GM06990 (cell line): ENCODE measurements around the gene LYPD6B.

Experiments used
- DNase-seq: peaks from one replicate; pipeline ENCODE4 v3.0.0-alpha.2; 2011; ENCODE audit not compliant: insufficient read length; ENCODE audit errors: extremely low read depth
- H3K27me3 ChIP-seq: replicated peaks from 2 replicates; pipeline ENCODE4 v1.6.0; 2011; ENCODE audit warnings: low read length; ENCODE audit not compliant: control insufficient read depth, insufficient read depth
- H3K36me3 ChIP-seq: 2 replicates; pipeline ENCODE4 v1.5.1; 2011; ENCODE audit warnings: low read length; ENCODE audit not compliant: control insufficient read depth, insufficient read depth
- H3K4me3 ChIP-seq: replicated peaks from 2 replicates; pipeline ENCODE4 v1.5.1; 2011; ENCODE audit warnings: low read depth, mild to moderate bottlenecking, control low read depth, low read length
- CTCF ChIP-seq: IDR thresholded peaks from 2 replicates; pipeline ENCODE4 v1.5.1; 2011; ENCODE audit warnings: low read length, control low read depth, mild to moderate bottlenecking, inconsistent platforms; ENCODE audit not compliant: insufficient read depth, poor library complexity, severe bottlenecking

LYPD6B gene

GRCh38 chr2:149044500-149044899, 6.0 kb downstream of the LYPD6B start:
- H3K4me3 ChIP-seq = no peak overlapping the region
- DNase-seq = no peak
- no peaks in the 10 kb centered on the region for H3K36me3 ChIP-seq
- TF ChIP-seq CTCF = no peak
- H3K27me3 ChIP-seq = no peaks in the 10 kb centered on the region

GRCh38 chr2:149047118-149047517, 8.6 kb downstream of the LYPD6B start:
- DNase-seq = no peak

GRCh38 chr2:149049142-149049541, 10.6 kb downstream of the LYPD6B start:
- H3K4me3 ChIP-seq = no peak overlapping the region
- no peaks in the 10 kb centered on the region for H3K27me3 ChIP-seq
- no peaks in the 10 kb centered on the region for H3K36me3 ChIP-seq
- no peak for DNase-seq
- TF ChIP-seq CTCF = no peak

More at GRCh38 chr2:149047118-149047517, 8.6 kb downstream of the LYPD6B start:
- TF ChIP-seq CTCF = no peak
- Histone ChIP-seq H3K27me3 (no peaks in the 10 kb centered on the region), H3K4me3 (no peak overlapping the region), H3K36me3 (no peaks in the 10 kb centered on the region)

GRCh38 chr2:149050188-149050587, 11.7 kb downstream of the LYPD6B start:
- no peaks in the 10 kb centered on the region for H3K36me3 ChIP-seq
- H3K4me3 ChIP-seq = no peak overlapping the region
- DNase-seq = peak; percentile 72
- TF ChIP-seq CTCF = no peak
- H3K27me3 ChIP-seq = no peaks in the 10 kb centered on the region

- DNase-seq = no peak
- no peaks in the 10 kb centered on the region for H3K27me3 ChIP-seq
- no peaks in the 10 kb centered on the region for H3K36me3 ChIP-seq
- H3K4me3 ChIP-seq = no peak overlapping the region
- no peak for TF ChIP-seq CTCF
Observed at GRCh38 chr2:149055751-149056150, 17.3 kb downstream of the LYPD6B start.
